A673 (cell line): ENCODE results near the gene GNAS-AS1.

Experiments
- EZH2 ChIP-seq: fragments of 200-600 bp; sonication (generic); IDR thresholded peaks from 2 replicates; pipeline ENCODE4 v1.6.1; 2017; ENCODE audit warnings: borderline replicate concordance, low read depth, mild to moderate bottlenecking, mixed read lengths, antibody characterized with exemption, low read length; ENCODE audit not compliant: poor library complexity, severe bottlenecking
- TF ChIP-seq, protein P1 (sequence below): fragments of 300-800, 200-600 bp; sonication (generic); conservative IDR thresholded peaks from 2 replicates; pipeline ENCODE4 v1.5.1; 2017; ENCODE audit warnings: low read depth, mild to moderate bottlenecking, antibody characterized with exemption, low read length, moderate library complexity, mixed read lengths

DNA sequence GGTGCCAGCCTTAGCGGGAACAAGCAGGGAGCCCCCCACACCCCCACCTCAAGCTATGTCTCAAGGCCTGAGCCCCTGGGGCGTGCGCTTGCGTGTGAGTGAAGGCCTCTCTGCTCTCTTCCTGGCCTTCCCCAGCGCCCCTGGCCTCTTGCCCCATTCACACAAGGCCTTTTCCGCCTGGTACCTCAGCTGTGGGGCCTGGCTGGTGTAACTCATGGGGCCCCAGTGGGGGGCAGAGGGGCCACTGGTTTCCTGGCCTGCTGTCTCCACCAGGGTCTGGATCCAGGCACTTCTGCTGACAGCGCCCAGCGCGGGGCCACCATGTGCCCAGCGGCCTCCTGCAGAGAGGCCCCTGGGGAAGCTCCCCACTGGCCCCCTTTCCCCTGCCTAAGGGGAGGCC lies 34.7 kb downstream of the GNAS-AS1 start:
- TF ChIP-seq, protein P1, sequence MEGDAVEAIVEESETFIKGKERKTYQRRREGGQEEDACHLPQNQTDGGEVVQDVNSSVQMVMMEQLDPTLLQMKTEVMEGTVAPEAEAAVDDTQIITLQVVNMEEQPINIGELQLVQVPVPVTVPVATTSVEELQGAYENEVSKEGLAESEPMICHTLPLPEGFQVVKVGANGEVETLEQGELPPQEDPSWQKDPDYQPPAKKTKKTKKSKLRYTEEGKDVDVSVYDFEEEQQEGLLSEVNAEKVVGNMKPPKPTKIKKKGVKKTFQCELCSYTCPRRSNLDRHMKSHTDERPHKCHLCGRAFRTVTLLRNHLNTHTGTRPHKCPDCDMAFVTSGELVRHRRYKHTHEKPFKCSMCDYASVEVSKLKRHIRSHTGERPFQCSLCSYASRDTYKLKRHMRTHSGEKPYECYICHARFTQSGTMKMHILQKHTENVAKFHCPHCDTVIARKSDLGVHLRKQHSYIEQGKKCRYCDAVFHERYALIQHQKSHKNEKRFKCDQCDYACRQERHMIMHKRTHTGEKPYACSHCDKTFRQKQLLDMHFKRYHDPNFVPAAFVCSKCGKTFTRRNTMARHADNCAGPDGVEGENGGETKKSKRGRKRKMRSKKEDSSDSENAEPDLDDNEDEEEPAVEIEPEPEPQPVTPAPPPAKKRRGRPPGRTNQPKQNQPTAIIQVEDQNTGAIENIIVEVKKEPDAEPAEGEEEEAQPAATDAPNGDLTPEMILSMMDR: no peak
- TF ChIP-seq EZH2: no peak
